IgD-negative memory B cell (primary cell): ENCODE data around the gene TMEM208. TPM values are rescaled to one million over a fixed set of nuclear protein-coding genes. Genes with fewer than 3 reads are reported as not detected.

Experiments
- H3K27ac Mint-ChIP-seq, 3 donors: one replicate each; pipeline ENCODE4 v1.8.0; 2020 to 2022; ENCODE audit warnings: mild to moderate bottlenecking in 3 of 3, mixed read lengths in 3 of 3, moderate library complexity in 1 of 3
- H3K27me3 Mint-ChIP-seq: one replicate; pipeline ENCODE4 v1.8.0; 2021; ENCODE audit warnings: mixed read lengths
- H3K36me3 Mint-ChIP-seq: one replicate; pipeline ENCODE4 v1.8.0; 2020; ENCODE audit warnings: mild to moderate bottlenecking, mixed read lengths
- H3K4me1 Mint-ChIP-seq, 3 donors: one replicate each; pipeline ENCODE4 v1.8.0; 2020 to 2022; ENCODE audit warnings: mixed read lengths in 3 of 3, mild to moderate bottlenecking in 1 of 3
- H3K4me3 Mint-ChIP-seq, 4 donors: one replicate each; pipeline ENCODE4 v1.8.0; 2020 to 2022; ENCODE audit warnings: mild to moderate bottlenecking in 4 of 4, mixed read lengths in 4 of 4, moderate library complexity in 3 of 4
- H3K9me3 Mint-ChIP-seq, 3 donors: one replicate each; pipeline ENCODE4 v1.8.0; 2020 to 2021; ENCODE audit warnings: mixed read lengths in 3 of 3, mild to moderate bottlenecking in 1 of 3
- polyA plus RNA-seq: library from polyadenylated mRNA; unstranded; fragments of 300-500 nt; fragmentation: Illumina TruSeq; gene quantifications from one replicate; pipeline ENCODE4 v1.2.3, GENCODE V29; 2021

Gene TMEM208
- polyA plus RNA-seq, 1 donor from 2014 or later, result 64.2 TPM

- H3K4me1 Mint-ChIP-seq, result no peaks in the 10 kb centered on the region
Observed at GRCh38 chr16:67210069-67210937, 16.6 kb upstream of the TMEM208 start.

DNA sequence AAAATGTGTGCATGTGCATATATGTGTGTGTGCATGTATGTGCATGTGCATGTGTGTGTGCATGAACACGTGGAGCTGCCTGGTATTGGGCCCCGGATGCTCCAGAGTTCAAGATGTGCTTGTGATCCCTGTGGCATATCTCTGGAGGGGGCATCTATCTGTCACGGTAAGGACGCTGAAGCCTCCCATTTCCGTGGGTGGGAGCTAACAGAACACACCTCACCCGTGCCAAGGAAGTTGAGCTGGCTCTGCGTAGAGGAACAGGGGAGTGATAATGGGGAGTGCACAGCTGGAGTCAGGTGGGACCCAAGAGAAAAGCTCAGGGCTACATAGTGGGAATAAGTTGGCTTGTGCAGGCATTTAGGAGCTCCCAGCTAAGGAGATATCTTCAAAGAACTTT, 15.3 kb upstream of the TMEM208 start:
- Mint-ChIP-seq H3K9me3 (no peaks in the 10 kb centered on the region), H3K4me3 (no peak overlapping the region), H3K27me3 (no peaks in the 10 kb centered on the region), H3K36me3 (no peaks in the 10 kb centered on the region), H3K4me1 (no peaks in the 10 kb centered on the region), H3K27ac (no peak overlapping the region)

More at GRCh38 chr16:67210069-67210937, 16.6 kb upstream of the TMEM208 start:
- Mint-ChIP-seq H3K36me3 (no peaks in the 10 kb centered on the region), H3K9me3 (no peaks in the 10 kb centered on the region), H3K27ac (no peak overlapping the region), H3K4me3 (no peak overlapping the region), H3K27me3 (no peaks in the 10 kb centered on the region)

- no peak overlapping the region for H3K4me3 Mint-ChIP-seq
- no peaks in the 10 kb centered on the region for H3K9me3 Mint-ChIP-seq
- H3K27me3 Mint-ChIP-seq, result no peaks in the 10 kb centered on the region
- H3K36me3 Mint-ChIP-seq, result no peaks in the 10 kb centered on the region
- no peak overlapping the region for H3K27ac Mint-ChIP-seq
- no peaks in the 10 kb centered on the region for H3K4me1 Mint-ChIP-seq
Observed at GRCh38 chr16:67212766-67213165, 14.2 kb upstream of the TMEM208 start.

DNA sequence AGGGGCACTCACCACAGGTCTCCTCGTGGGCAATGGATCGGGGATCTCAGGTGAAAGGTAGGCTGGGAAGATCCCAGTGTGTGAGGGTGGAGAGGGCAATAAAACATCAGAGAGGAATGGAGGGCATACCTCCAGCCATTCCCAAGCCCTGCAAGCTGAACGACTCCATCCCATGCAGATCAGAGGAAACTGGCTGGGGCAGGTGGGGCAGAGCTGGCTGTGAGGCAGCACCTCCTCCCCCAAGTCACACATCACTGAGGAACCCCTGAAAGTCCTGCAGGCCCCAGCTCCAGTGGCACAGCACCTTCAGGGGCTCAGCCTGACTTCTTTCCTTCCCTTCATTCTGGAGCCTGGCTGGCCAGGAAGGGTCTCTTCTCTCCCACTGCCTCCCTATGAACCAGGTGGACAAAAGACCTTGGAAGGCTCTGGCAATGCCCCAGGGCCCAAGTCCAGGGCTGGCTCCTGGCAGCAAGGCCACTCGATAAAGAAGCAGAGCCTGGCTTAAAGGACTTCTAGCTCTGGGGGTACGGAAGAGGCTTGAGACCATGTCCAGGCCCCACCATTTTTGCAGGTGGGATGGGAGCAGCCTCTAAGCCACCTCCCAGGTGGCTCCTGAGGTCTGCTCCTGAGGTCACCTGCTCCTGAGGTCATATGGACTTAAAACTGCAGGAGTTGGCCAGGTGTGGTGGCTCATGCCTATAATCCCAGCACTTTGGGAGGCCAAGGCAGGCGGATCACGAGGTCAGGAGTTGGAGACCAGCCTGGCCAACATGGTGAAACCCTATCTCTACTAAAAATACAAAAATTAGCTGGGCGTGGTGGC, 13.5 kb upstream of the TMEM208 start:
- Mint-ChIP-seq H3K36me3 (no peaks in the 10 kb centered on the region), H3K27ac (no peak overlapping the region)

GRCh38 chr16:67215706-67216105, 11.2 kb upstream of the TMEM208 start:
- Mint-ChIP-seq H3K27ac (no peak overlapping the region), H3K27me3 (no peaks in the 10 kb centered on the region), H3K36me3 (no peaks in the 10 kb centered on the region), H3K4me3 (no peak overlapping the region), H3K4me1 (no peaks in the 10 kb centered on the region), H3K9me3 (no peaks in the 10 kb centered on the region)

More for the DNA sequence above, 13.5 kb upstream of the TMEM208 start:
- no peaks in the 10 kb centered on the region for H3K9me3 Mint-ChIP-seq
- no peak overlapping the region for H3K4me3 Mint-ChIP-seq
- H3K4me1 Mint-ChIP-seq, result no peaks in the 10 kb centered on the region
- no peaks in the 10 kb centered on the region for H3K27me3 Mint-ChIP-seq

DNA sequence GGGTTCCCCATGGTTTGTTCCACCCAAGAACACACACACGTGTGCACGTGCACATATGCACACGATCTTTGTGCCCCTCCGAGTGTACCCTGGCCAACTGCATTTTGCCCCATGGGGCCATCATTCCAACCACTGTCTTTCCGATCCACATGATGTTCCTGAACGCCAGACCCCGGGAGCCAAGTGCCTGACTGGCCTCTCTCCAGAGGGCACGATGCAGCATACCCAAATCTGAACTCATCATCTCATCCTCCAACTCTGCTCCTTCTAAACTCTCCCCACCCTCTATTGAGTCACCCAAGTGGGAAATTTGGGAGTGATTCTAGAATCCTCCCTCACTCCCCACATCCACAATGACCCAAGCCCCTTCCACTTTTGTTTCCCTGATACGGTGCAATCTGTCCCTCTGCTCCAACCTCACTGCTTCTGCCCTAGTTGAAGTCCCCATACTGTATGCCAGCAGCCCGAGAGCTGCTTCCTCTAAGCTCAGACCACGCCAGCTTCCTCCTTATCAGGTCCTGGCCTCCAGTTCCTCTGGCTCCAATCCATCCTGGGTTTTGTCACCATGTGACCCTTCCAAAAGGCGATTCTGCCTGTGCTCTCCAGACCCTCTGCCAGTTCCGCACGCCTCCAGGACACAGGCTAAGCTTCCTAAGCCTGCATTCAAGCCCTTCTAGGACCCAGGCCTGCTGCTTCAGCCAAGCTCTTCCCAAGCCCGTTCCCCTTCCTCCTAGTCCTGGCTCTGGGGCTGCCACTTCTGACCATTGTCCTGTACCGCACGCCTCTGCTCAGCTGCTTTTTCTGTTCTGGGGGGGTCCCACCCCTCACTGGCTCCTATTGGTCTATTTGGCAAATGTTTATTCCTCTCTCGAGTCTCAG, 10.1 kb upstream of the TMEM208 start:
- no peaks in the 10 kb centered on the region for H3K9me3 Mint-ChIP-seq
- H3K27me3 Mint-ChIP-seq, result no peaks in the 10 kb centered on the region
- H3K4me3 Mint-ChIP-seq, result no peak overlapping the region
- no peak overlapping the region for H3K27ac Mint-ChIP-seq
- no peaks in the 10 kb centered on the region for H3K36me3 Mint-ChIP-seq
- H3K4me1 Mint-ChIP-seq, result peaks cover 0 to 2% (median 0%) of the 10 kb centered on the region in 3 donors

DNA sequence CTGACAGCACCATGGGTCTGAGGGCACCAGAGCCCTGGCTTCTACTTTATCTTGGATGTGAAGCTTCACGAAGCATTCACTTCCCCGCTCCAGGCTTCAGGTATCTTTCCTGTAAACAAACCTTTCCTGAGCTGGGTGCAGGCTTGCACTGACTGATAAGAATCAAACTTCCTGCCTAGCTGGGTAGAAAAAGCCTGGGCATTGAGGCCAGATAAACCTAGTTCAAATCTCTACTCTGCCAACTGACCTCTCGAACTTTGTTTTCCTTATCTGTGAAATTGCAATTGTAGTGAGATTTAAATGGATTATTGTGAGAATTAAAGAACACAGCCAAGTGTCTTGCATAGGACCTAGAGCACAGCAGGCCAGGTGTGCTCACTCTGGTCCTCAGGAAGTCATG, 2.9 kb upstream of the TMEM208 start:
- peaks cover 4% of the 10 kb centered on the region for H3K36me3 Mint-ChIP-seq
- H3K4me3 Mint-ChIP-seq, result no peak overlapping the region
- no peaks in the 10 kb centered on the region for H3K27me3 Mint-ChIP-seq
- H3K27ac Mint-ChIP-seq, result no peak overlapping the region
- H3K9me3 Mint-ChIP-seq, result no peaks in the 10 kb centered on the region
- peaks cover 5 to 20% (median 13%) of the 10 kb centered on the region in 3 donors for H3K4me1 Mint-ChIP-seq

GRCh38 chr16:67226295-67226803, 581 bp upstream of the TMEM208 start:
- Mint-ChIP-seq H3K27ac (peak overlapping the region; percentile 81 to 97 (median 84)), H3K27me3 (no peaks in the 10 kb centered on the region), H3K4me1 (peaks cover 5 to 18% (median 13%) of the 10 kb centered on the region in 3 donors), H3K9me3 (no peaks in the 10 kb centered on the region), H3K4me3 (peak overlapping the region; percentile 94 to 100 (median 97)), H3K36me3 (peaks cover 6% of the 10 kb centered on the region)

DNA sequence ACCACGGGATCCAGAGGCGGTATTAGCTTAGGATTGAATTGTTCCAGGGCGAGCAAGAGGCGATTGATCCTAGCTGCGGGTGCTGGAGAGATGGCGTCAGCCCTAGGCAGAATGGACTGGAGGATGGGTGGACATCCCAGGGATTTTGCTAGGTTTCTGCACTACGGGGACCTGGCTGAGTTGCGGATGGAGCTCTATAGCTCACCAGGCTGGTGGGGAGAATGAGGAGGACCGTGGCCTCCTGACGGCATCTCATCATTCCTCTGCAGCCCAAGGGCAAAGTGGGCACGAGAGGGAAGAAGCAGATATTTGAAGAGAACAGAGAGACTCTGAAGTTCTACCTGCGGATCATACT, 614 bp downstream of the TMEM208 start:
- Mint-ChIP-seq H3K9me3 (no peaks in the 10 kb centered on the region), H3K27me3 (no peaks in the 10 kb centered on the region), H3K27ac (peak overlapping the region; percentile 81 to 97 (median 84)), H3K36me3 (peaks cover 6% of the 10 kb centered on the region), H3K4me1 (peaks cover 5 to 18% (median 13%) of the 10 kb centered on the region in 3 donors), H3K4me3 (peak overlapping the region; percentile 94 to 100 (median 97))

- Mint-ChIP-seq H3K9me3 (no peaks in the 10 kb centered on the region), H3K4me1 (peaks cover 5 to 18% (median 13%) of the 10 kb centered on the region in 3 donors), H3K27ac (peak overlapping the region in 1 of 3 donors; percentile 84), H3K27me3 (no peaks in the 10 kb centered on the region), H3K36me3 (peaks cover 6% of the 10 kb centered on the region), H3K4me3 (peak overlapping the region; percentile 94 to 100 (median 97))
Observed at GRCh38 chr16:67228034-67228785, 1.3 kb downstream of the TMEM208 start.

DNA sequence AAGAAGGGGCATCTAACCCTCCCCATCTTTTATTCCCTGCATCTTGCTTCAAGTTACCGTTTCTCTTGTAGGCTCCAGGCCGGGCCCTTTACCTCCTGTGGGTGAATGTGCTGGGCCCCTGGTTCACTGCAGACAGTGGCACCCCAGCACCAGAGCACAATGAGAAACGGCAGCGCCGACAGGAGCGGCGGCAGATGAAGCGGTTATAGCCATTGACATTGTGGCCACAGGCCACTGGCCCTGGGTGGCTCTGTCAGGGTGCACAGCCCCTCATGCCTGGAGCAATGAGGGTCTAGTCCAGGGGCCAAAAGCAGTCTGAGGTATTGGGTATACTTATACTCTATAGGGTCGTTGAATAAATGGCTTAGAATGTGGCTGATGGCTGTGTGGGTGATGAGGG, 2.0 kb downstream of the TMEM208 start:
- Mint-ChIP-seq H3K9me3 (no peaks in the 10 kb centered on the region), H3K36me3 (peaks cover 6% of the 10 kb centered on the region), H3K4me1 (peaks cover 5 to 16% (median 13%) of the 10 kb centered on the region in 3 donors), H3K27ac (peak overlapping the region in 1 of 3 donors; percentile 41), H3K27me3 (no peaks in the 10 kb centered on the region), H3K4me3 (peak overlapping the region; percentile 21 to 96 (median 52))

DNA sequence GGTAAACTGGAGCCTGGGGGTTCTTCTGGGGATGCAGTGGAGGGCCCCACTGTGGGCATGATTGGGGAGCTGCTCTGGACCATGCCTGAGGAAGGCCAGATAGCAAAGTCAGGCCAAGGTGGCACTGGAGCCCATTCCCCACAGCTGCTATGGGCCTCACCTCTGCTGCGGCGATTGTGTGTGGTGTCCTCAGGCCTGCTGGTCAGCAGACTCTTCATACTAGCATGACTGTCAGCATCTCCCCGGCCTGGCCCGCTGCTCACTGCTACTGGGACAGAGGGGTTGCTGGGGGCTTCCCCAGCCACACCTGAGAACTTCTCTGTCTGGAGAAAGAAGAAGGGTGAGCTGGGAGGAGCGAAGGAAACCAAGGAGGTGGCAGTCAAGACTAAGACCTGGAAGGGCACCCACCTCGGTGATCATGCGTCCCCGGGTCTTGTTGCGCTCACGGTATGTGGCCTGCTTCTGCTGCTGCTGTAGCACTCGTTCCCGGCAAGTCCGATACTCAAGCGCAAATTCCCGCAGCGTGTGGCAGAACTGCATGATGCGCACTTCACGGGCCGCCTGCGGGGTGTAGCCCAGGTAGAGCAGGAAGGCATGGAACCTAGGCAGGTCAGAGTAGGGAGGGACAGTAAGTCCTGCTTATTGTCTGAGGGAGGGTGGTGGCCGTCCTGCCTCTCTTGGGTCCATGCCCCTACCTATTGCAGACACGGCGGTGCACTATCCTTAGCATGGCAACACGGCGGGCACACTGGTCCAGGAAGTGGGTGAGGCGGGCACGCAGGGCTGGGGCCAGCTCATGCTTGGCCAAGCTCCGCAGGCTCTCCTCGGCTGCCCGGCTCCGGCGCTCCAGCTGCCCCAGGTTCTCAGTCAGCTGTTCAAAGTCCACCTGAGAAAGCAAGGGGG, 3.2 kb downstream of the TMEM208 start:
- Mint-ChIP-seq H3K4me3 (peak overlapping the region in 2 of 4 donors; percentile 13 to 96), H3K9me3 (no peaks in the 10 kb centered on the region), H3K27me3 (no peaks in the 10 kb centered on the region), H3K36me3 (peaks cover 6% of the 10 kb centered on the region), H3K4me1 (peaks cover 5 to 16% (median 13%) of the 10 kb centered on the region in 3 donors), H3K27ac (peak overlapping the region in 1 of 3 donors; percentile 30)
